GM21447 (cell line): ENCODE measurements around the gene CALCA.

Source experiments
- ATAC-seq: cut with Tn5 transposase; IDR thresholded peaks from one replicate; pipeline ENCODE4 v1.9.1; 2021; ENCODE audit not compliant: unreplicated experiment

CALCA gene

GRCh38 chr11:14949437-14950147 lies 22.6 kb downstream of the CALCA start:
- no peak for ATAC-seq

DNA sequence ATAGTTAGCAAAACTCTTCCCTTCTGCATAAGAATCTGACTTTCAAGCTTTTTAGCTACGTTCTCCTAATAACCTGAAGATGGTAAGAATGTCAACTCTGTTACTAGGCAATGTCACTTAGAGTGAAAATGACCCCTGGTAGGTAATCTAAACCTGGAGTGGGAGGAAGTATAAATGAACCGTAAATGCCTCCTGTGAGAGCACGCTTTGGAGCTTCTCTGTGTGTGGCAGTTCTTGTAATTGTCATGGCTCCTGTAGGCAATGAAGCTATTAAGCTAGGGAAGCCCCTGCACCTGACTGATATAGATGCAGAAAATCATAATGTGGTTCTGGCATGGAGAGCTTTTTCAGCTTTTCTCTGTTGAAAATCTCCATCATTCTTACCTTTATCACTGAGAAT lies 29.4 kb downstream of the CALCA start:
- ATAC-seq: no peak

DNA sequence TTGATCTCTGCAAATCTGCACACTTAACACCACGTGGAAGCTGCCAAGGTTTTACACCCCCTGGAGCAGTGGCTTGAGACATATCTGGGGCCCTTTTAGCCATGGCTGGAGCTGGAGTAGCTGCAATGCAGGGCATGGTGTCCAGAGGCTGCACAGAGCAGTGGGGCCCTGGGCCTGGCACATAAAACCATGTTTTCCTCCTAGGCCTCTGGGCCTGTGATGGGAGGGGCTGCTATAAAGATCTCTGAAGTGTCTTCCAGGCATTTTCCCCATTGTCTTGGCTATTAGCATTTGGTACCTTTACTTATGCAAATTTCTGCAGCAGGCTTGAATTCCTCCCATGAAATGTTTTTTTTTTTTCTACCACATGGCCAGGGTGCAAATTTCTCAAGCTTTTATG lies 33.2 kb downstream of the CALCA start:
- ATAC-seq: no peak

DNA sequence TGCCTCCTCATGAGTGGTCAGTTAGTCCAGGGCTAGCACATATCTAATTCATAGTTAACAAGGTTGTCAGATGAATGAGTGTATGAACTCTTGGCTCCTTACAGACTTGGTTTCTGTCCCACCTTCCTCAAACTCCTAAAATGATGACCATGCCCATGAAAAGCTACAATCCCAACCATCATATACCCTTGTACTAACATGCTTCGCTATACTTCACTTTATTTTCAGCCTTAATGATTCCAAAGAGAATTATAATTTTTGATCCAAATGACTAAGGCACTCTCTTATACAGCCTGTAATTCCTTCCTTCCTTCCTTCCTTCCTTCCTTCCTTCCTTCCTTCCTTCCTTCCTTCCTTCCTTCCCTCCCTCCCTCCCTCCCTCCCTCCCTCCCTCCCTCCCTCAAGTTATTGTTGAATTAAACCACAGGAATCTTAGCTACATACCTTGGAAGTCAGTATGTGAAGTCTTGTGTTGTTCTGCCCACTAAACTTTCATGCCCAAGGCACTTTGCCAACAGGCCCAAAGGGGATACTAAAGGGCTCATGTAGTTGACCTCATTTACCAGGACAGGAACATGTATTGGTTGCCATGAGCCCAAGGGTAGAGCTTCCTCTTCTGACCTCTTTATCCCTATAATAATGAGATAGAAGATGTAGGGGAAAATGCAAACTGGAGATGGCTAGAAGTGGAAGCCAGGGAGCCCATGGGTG lies 37.4 kb downstream of the CALCA start:
- ATAC-seq: no peak

- ATAC-seq: no peak
These were observed 39.7 kb downstream of the CALCA start for GRCh38 chr11:14932447-14932846.

- ATAC-seq: no peak
These were observed 41.8 kb downstream of the CALCA start for GRCh38 chr11:14930369-14930768.

- ATAC-seq: no peak
These were observed 45.0 kb downstream of the CALCA start for GRCh38 chr11:14927146-14927545.

DNA sequence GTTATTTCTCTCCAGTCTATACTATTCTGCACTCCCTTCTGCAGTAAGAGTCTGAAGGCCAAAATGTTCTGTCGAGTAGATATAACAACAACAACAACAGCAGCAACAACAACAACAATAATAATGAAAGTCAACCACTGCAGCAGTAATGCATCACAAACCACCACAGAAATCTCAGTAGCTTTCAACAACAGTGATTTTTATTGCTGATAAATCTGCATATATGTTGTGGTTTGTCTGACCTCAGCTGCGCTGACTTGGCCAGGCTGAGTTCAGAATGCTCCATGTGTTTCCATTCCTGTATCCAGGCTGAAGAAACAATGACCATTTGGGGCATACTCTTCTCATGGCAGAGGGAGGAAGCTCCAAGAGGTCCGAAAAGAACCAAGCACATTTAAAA lies 47.8 kb downstream of the CALCA start:
- ATAC-seq: no peak
